LHCN-M2 (cell line): ENCODE data around the gene RALGDS. TPM values are rescaled to one million over a fixed set of nuclear protein-coding genes. Genes with fewer than 3 reads are reported as not detected.

Experiments
- DNase-seq: peaks from one replicate; pipeline ENCODE4 v3.0.0-alpha.2; 2012; ENCODE audit warnings: low read depth
- total RNA-seq: library from RNA; depleted of rRNA; stranded (reverse); fragments of >200 nt; gene quantifications from 2 replicates; pipeline ENCODE4 v1.2.3, GENCODE V29; 2014; rRNA removed

Gene RALGDS
- total RNA-seq, 1 experiment from 2014 or later: 17.8 TPM

DNA sequence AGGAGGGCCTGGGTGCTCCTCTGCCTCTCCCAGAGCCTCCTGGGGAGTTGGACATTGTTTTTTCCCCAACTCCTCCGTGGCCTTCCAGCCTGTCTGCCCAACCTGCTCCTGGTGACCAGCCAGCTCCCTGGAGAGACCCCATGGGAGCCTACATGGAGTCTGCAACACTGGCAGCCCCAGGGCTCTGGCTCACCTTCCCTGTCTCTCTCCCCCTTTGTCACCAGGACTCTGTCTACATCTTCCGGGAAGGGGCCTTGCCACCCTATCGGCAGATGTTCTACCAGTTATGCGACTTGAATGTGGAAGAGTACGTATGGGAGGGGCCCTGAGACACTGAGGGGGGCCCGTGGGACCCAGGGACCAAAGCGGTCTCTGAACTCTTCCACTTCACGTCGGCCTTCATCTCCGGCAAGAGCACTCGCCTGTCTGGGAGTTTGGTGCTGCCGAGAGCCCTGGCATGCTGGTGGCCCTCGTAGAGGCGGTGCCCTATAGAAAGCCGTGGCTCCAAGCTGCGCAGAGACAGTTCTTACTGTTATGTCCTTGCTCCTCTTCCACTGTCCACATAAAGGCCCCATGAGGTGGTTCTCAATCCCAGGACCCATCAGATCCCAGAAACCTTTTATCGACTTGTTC lies 65.1 kb downstream of the RALGDS start:
- DNase-seq: no peak

DNA sequence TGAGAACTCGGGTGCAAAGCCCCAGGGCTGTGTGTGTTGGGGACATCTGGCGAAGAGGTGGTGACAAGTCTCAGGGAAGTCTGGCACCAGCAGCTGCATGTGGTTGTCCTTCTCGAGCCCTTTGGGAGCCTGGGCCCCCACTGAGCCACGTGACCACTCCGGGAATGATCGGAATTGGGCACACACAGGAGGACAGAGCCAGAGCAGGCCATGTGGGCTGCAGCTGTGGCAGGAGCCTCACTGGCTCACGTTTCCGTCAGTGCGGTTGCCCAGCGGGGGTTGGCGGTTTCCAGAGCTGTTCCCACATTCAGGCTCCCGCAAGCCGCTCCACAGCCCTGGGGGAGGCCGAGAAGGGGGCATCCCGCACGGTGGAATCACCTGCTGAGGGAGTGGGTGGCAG lies 66.1 kb downstream of the RALGDS start:
- DNase-seq: peak; percentile 91

DNA sequence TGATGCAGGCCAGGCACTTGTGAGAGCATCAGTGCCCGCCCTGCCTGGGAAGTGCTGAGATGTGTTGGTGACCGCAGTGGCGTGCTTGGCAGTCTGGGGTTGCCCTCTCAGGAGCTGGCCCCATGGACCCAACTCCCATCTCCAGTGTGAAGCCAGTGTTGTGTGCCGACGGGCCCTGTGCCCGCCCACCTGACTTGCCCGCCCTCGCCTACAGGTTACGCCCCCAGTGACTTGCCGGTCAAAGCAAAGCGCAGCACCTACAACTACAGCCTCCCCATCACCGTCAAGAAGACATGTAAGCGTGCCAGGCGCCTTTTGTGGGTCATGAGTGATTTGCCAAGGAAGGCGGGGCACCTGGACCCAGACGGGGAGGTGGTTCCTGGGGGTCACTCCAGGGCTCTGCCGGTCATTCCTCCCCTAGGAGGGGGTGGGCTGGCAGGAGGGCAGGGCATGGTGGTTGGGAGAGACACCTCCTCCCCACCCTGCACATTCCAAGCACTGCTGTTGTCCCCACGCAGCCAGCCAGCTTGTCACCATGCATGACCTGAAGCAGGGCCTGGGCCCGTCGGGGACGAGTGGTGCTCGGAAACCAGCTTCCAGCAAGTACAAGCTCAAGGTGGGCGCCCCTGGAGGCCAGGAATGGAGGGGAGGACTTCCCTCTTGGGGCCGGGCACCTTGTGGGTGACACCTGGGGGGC lies 66.7 kb downstream of the RALGDS start:
- DNase-seq: no peak

- no peak for DNase-seq
These were observed 69.0 kb downstream of the RALGDS start for GRCh38 chr9:133051966-133052539.

- no peak for DNase-seq
These were observed 69.6 kb downstream of the RALGDS start for GRCh38 chr9:133051281-133051900.

GRCh38 chr9:133050781-133051180 lies 70.3 kb downstream of the RALGDS start:
- DNase-seq: peak; percentile 38

- peak; percentile 93 for DNase-seq
These were observed 70.9 kb downstream of the RALGDS start for GRCh38 chr9:133050142-133050541.

- DNase-seq: no peak
These were observed 72.0 kb downstream of the RALGDS start for GRCh38 chr9:133049043-133049442.

DNA sequence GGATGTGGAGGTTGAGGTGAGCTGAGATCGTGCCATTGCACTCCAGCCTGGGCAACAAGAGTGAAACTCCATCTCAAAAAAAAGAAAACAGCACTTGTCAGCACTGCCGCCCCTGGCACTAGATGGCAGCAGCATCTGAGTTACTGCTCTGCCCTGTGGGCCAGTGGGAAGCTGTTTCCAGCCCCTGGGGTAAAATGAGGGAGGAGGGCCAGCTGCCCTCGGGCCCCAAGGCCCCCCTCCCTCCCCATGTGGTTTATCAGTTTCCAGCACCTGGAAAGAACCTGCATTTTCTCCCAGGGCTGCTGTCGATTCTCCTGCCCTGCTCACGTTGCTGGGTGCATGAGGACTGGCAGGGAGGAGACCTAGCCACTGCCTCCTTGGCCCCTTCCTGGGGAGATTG lies 72.4 kb downstream of the RALGDS start:
- no peak for DNase-seq

Other genes with a start within 250 kb of the RALGDS start
- 0.13 TPM in 1 of 2 replicates, not detected in the other for gene AK8, start 243.0 kb downstream of the RALGDS start, total RNA-seq
- gene SPACA9, start 242.3 kb downstream of the RALGDS start, total RNA-seq: 3.5 and 4.1 TPM in 2 replicates
- gene TSC1, start 176.6 kb downstream of the RALGDS start, total RNA-seq: 23.1 and 27.4 TPM in 2 replicates
- gene GFI1B, start 142.5 kb downstream of the RALGDS start, total RNA-seq: 0.06 TPM in 1 of 2 replicates, not detected in the other
- 74.0 and 75.7 TPM in 2 replicates for gene GTF3C5, start 90.2 kb downstream of the RALGDS start, total RNA-seq
- 0.51 and 0.57 TPM in 2 replicates for gene CEL, start 59.3 kb downstream of the RALGDS start, total RNA-seq
- gene GBGT1, start 42.7 kb upstream of the RALGDS start, total RNA-seq: 0.34 and 1.3 TPM in 2 replicates
- gene OBP2B, start 88.0 kb upstream of the RALGDS start, total RNA-seq: not detected in 2 replicates
- gene ABO, start 154.0 kb upstream of the RALGDS start, total RNA-seq: not detected in 2 replicates
- gene SURF6, start 214.9 kb upstream of the RALGDS start, total RNA-seq: 26.8 and 27.8 TPM in 2 replicates
- 28.5 and 30.5 TPM in 2 replicates for gene MED22, start 226.9 kb upstream of the RALGDS start, total RNA-seq
- 2,137 and 2,163 TPM in 2 replicates for gene RPL7A, start 227.0 kb upstream of the RALGDS start, total RNA-seq
- gene SURF1, start 235.2 kb upstream of the RALGDS start, total RNA-seq: 12.2 and 22.8 TPM in 2 replicates
- gene SURF2, start 235.3 kb upstream of the RALGDS start, total RNA-seq: 25.3 and 29.6 TPM in 2 replicates